GM18511 (cell line): ENCODE results near the gene SIRT2.

Experiments
- ATAC-seq: cut with Tn5 transposase; IDR thresholded peaks from one replicate; pipeline ENCODE4 v1.9.1; 2021; ENCODE audit warnings: mild to moderate bottlenecking, moderate library complexity; ENCODE audit not compliant: unreplicated experiment

Gene SIRT2

DNA sequence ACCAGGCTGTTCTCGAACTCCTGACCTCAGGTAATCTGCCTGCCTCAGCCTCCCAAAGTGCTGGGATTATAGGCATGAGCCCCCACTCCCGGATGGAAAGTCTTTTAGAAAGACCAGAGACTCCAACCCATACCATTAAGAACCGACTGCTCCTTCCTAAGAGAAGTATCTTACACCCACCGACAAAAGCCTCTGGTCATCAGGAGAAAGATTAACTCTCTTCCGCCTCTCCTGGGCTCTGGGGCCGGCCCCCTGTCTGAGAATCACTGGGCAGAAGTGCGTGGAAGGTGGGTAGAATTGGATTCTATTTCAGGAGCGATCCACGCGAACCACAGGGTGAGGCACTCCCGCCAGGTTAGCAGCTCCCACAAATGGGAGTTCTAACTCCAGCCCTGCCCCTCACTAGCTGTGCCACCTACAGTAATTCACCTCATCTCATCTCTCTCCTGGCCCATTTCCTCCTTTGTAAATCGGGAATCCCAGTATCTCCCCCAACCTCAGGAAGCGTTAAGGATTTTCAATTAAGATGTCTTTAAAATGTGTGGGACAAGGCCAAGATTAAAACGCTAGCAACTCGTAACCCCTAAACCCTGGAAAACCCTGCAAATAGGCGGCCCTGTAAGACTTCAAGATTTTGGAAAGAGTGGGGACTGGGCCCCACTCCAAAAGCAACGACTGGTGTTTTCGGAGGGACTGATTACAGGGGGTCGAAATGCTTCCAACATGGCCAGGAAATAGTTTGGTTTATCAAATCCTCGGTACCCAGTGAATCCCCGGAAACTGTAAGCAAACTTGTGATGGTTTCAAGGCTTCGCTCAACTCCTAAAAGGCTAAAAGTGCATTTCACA, 50.9 kb downstream of the SIRT2 start:
- no peak for ATAC-seq

DNA sequence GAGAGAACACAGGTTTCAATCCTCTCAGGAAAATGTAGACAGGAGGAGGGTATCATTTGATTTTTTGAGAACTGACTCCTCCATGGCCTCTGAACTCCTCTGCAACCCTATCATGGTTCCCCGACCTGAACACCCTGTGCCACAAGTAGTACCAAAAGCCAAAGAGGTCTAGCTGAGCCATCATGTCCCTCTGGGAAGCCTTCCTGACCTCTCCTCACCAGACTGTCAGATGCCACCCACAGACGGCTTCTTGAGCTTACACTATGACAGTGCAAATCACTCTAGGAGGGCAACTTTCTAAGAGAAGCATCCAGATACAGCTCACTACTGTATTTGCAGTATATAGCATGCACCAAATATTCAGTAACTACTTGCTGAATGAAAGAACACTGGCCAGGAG, 53.3 kb downstream of the SIRT2 start:
- ATAC-seq = no peak

DNA sequence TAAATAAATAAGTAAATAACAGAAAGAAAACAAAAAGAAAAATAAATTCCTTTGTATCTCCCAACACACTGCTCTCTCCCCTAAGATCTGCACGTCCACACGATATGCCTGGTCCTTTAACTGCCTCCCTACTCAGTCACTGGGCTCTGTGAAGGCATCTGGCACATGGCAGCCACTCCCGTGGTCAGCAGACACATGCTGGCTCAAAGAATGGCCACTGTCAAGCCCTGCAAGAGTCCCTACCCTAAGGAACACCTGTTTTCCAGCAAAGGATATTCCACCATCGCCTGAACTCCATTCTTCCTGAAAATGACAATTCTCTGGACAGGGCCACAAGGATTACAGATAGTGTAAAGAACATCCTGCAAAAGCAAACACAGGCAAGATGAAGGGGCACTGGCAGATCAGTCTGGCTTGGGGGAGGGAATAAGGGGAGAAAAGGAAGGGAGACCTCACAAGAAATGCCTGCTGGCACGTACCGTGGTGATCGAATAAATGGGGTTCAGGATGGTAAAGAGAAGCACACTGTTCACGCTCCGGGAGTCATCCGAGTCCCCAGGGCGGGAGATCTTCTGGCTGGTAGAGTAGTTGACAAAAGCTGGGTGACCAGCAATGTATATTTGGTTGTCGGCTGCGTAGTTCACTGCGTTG, 53.9 kb downstream of the SIRT2 start:
- ATAC-seq = no peak

DNA sequence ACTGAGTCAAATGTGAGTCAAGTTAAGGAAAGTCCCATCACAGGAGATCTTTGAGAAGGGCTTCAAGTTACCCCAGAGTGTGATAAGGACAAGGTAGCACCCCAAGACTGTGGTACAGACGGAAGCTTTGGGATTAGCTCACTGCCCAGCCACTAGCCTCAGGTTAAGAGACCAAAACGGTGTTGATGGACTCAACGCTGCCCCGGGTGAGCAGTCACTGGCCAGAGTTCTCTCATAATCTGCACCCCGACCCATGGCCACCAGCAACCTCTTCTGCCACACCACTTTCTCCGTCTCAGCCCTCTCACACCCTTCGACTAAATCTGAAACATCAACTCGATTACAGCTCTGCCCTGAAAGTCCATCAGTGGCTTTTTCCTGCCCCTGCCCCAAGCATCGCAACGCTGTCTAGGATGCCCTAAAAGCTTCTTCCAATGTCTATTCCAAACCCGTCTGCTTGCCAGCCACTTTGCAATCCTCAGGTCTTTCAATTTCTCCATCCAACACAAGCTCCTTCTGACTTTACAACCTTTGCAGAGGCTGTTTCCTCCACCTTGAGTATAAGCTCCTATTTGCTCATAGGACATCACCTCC, 55.2 kb downstream of the SIRT2 start:
- ATAC-seq = no peak

DNA sequence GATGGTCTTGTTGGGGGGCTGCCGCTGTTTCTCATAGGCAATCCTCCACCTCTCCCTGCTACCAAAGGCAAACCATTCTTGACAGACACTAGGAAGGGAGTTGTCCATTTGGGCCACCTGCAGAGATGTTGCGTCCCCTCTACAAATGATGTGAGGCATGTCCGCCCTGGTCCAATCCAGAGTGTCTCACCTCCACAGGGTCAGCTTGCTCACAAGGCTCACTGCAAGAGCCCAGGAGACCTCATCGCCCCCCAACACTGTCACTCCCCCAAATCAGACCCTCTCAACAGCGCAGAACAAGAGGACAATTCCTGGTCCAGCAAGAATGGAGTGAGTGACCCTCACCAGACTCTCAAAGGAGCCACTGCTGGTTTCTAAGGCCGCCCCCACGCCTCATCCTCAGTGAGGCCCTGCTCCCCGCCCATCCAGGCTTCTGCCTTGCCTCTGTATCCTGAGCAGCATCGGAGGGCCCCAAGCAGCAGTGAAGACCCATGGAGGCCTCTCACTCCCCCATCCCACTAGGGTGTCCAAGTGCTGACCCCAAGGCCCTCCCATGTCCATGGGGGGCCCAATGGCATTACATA, 56.2 kb downstream of the SIRT2 start:
- no peak for ATAC-seq

DNA sequence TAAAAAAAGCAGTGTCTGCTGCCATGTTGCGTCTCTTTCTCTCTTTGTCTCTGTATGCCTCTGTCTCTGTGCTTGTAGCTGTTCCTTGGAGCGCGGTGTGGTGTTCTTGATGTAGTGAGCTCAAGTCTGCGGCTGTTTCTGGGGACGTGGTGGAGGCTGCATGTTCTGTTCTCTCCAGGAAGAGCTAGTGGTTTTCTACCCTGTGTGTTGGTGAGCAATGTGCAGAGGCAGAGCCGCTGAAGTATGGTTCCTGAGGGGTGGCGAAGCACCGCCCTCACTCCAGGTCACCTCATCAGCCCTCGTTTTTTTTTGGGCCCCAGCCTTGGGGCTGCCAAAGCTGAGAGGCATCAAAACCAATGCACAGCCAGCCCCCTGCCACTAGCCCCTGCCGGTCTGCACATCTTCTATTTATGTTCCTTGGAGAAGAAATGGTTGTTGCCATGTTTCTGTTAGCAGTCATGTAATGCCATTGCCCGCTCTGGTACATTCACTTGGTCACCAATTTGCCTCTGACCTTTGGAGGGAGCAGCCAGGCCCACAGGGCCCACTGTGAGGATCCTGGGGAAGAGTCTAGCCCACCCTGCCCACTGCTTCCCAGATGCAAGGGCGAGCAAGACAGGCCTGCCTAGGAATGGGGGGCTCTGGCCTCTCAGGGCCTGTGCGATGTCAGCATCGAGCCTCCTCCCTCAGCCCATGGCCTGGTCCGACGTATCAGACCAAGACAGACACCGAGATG, 56.8 kb downstream of the SIRT2 start:
- ATAC-seq = no peak

DNA sequence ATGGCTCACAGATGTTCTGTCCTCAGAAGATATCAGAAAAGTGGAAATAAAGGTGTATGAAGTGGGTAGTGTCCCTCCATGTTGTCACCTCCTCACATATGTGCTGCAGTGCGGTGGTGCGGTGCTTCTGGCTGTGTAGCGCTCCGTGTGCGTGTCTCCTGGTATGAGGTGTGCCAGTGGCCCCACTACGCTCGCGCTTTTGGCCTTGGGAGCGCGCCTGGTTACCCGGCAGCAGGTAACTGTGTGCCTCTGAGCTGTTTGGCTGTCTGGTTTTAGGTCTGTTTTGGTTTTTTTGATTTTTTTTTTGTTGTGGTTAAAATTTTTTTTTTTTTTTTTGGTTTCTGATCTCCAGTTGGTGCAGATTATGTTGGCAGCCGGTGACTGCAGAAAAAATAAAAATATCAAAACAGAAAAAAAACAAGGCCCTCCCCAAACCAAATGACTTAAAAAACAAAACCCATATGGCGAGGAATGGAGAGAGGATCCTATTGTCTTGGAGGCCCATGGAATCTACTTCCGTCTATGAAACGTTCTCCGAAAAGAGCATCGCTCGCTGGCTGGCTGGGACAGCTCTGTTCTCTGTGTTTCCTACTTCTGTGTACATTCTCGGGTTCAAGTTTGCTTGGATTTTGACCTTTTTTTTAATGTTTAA, 57.5 kb downstream of the SIRT2 start:
- no peak for ATAC-seq

DNA sequence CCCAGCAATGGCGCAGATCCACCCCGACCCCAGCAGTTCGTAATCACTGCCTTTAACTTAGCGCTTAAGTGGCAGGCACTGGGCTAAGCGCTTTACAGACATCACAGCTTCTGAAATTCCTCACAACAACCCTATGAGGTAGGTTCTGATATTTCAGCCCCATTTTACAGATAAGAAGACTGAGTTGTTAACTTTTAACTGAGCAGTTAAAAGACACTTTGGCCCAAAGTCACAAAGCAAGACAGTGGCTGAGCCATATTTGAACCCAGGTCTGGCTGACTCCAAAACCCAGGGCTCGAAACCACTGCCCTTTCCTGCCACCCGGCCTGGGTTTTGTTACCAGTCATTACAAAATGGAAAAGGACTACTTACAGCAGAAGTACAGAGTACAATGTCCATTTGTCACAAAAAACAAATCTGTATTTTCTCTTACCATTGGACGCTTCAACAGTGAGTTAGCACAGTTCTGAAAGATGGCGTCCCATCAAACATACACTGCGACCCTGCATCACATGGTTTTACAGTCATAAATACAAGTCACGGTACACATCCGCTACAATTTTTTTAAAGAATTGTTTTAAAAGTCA, 58.1 kb downstream of the SIRT2 start:
- no peak for ATAC-seq

DNA sequence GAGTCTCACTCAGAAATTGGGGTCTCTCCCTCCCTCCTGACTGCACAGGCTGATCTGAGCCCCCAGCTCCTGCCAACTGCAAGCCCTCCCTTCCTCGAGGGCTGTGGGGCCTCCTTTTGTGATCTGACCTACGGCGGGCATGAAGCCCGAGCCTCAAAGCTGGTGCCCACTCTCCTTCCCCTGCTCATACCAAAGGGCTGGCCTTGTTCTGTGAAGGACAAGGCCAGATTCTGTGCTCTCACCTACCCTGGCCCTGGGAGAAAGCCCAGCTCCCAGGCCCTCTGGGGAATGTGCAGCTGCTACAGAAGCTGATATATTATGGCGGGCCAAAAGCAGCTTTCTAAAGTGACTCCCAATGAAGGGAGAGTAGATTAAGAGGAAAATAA, 58.8 kb downstream of the SIRT2 start:
- ATAC-seq = no peak

DNA sequence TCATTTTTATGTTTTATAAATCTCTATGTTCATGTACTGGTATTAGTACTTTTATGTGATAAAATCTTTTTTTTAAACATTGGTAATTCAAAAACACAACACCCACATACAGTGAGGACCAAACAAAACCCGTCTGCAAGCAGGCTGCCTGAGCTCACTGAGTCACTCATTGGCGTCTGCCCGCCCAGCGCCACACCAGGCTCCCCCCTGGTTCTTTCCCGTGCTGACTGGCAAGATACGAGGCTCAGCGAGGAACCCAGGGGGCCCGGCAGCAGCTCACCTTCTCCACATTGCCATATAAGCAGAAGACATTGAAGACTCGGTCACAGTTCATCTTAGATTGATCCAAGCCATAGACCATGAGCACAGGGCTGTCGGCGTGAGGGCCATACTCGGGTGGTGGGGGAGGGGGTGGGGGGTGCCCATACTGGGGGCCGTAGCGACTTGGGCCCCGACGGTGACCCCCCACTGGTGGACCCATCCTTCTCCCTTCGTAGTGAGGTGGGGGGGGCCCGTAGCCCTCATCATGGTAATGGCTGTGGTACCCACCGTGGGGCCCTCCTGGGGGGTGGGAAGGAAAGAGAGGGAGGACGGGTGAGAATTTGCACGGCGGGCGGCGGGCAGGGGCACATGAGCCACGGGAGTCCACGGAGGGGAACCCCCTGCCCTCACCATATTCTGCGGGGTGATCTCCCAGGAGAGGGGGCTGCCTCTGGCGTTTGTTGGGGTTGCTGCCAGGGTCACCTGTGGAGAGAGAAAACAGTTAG, 59.4 kb downstream of the SIRT2 start:
- no peak for ATAC-seq

DNA sequence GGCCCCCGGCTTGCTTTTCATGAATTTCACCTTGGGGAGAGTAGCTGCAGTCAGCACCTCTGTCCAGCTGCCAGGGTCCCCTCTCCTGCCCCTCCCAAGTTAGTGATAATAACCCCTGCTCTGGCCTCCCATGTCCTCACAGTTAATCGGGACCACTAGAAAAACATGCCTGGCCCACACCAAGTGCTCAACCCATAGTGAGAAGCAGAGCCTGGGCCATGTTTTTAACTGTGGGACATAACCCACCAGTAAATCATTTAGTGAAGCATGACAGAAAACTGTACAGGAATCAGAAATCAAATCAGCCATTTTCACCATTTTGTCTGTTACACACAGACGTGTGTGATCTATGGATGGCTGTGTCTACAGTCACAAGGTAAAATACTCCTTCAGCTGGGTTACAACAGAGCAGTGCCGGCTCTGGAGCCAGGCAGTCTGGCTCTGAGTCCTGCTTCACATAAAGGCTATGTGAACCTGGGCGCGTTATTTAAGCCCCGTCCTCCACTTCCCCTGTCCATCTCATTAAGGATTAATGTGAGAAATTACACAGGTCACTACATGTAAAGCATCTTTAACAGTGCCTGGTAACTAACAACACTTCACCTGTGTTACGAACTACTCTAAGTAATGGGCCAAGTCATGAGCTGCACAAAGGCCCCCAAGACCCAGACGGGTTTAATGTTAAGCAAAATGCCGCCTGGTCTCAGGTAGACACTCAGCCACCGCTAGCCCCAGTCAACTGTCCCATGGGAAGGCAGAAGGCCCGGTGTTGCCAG, 60.2 kb downstream of the SIRT2 start:
- no peak for ATAC-seq

DNA sequence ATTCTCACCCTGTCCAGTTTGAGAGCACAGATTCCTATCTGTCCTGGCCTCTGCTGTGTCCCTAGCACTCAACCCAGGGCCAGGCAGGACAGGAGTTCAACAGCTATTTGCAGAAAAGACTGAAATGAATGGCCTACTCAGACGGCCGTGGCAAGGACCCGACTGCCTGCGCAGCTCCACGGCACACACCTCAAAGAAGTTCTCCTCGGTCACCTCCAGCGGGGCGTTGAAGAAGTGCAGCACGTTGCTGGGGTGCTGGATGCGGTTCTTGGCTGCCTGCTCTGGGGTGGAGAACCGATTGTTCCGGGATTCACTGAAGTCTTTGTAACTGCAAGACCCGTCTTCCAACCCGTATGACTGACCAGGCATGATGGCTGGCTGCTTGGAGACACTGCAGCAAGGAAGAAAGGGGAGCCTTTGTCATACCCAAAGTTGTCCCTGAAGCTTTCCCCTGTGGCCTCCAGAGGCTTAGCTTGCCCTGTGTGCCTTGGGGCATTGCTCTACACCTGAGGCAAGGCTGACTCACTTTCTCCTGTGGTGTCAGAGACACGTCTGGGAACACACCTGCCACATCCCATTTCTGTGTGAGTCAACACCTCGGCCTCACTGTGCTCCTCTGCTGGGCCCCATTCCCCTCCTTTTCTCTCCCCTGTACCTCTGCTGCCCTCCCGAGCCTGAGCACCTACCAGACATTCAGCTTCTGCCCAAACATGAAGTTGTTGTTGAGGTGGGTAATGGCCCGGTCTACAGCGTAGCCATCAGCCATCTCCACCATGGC, 61.0 kb downstream of the SIRT2 start:
- ATAC-seq = no peak

DNA sequence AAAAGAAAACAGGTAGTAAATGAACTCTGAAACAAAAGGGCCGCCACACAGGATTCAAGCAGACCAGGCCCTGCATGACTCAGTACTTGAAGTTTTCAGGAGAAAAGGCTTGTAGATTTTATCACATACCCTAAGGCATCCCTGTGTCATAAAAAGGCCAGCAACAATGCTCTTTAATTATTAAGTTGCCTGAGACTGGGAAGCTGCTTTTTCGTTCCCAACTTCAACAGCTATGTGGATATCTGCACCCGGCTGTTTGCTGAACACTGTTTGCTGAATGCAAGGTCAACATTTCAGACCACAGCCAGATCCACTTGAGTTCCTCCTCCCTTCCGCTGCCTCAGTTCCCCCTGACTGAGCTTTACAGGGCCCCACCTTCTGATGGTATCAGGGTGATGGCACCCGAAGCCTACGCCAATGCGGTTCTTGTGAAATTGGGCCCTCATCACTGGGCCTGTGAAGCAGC, 61.7 kb downstream of the SIRT2 start:
- ATAC-seq = no peak

DNA sequence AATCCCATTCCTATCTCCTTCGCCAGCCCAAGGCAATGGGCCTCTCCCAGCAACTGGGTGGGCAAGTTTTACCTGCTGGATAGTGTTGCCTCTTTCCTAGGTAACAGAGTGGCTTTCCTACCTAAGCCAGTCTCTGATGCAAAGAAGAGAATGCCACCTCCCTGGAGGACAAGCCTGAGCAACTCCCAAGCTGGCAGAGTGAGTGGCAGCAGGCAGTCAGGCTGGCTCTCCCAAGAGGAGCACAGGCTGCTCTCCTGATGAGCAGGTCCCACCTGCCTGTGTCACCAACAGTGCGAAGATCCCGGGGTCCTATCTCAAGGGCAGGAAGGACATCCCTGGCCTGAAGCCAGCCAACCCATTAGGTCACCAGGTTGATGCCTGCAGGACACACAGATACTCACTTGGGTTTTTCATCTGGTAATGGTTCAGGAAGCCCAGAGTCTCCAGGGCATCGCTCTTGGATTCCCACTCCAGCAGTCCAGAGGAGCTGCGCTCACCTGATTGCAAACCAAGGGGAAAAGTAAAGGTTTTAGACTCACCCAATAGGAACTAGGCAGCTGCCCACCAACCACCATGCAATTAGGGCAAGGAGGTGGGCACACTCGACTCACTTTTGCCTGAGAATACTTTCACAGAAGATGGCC, 62.3 kb downstream of the SIRT2 start:
- ATAC-seq = no peak

DNA sequence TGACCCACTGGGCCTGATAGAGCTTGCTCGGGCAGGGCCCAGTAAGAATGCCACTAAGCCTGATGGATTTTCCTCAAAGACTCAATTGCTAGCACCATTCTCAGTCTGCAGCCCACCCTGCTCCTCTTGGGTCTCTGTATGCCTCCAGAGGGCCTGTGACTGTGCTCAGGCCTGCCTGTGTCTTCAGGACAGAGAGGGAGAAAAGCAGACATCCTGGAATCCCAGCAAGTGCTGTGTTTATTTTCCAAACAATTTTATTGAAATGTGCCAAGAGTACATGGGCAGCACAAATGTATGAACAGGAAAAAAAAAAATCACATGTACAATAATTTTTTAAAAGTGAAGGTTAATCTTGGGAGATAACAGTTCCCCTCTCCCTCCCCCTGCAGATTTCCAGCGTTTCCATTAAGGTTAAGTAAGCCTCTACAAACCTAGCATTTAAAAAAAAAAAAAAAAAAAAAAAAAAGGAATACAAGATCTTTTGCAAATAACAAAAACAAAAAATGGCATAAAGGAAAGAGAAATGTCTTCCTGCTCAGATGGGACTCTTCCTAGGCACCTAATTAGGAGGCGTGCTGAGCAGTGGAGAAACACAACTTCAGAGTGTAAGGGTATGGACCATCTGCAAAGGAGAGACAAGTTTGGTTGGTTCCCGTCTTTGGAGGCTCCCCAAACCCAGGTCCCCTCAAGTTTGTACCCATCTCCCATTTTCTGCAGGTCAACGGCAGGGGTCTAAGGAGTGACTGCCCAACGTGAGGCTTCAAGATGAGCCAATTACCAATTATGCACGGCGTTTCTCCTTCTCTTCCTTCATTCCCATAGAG, 63.0 kb downstream of the SIRT2 start:
- ATAC-seq = no peak

DNA sequence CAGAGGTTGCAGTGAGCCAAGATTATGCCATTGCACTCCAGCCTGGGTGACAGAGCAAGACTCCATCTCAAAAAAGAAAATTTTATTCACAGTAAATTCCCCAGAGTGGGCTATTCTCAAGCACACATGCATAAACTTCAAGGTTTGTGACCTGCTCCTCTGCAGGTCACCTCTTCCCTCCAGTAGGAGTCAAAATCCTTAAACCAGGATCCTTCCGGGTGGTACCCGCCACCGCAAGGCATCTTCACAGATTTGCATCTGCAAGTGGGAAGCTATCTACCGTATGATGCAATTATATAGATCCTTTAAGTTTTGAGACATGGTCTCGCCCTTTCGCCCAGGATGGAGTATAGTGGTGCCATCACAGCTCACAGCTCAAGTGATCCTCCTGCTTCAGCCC, 64.8 kb downstream of the SIRT2 start:
- no peak for ATAC-seq

DNA sequence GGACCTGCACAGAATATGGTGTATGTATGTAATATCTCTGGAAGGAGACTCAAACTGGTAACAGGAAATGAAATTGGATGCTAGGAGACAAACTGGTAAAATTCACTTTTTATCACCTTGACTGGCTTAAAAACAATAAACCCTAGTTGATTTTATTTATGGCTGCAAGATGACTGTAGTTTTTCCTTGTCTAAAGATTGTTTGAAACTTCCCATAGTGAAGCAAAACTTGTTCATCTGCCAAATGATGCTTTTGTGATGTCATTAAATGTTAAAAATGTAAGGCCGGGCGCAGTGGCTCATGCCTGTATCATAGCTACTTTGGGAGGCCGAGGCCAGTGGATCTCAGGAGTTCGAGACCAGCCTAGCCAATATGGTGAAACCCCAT, 65.3 kb downstream of the SIRT2 start:
- no peak for ATAC-seq
